GM18870 (cell line): ENCODE results near the gene PDPR.
"Not testable (repeated sequence)": the region's sequence is repeated elsewhere in the genome, so short reads cannot be mapped to it uniquely, and the experiment has no call there.

Experiments
- ATAC-seq: cut with Tn5 transposase; IDR thresholded peaks from one replicate; pipeline ENCODE4 v1.9.1; 2021; ENCODE audit warnings: moderate library complexity; ENCODE audit not compliant: unreplicated experiment

The PDPR gene

DNA sequence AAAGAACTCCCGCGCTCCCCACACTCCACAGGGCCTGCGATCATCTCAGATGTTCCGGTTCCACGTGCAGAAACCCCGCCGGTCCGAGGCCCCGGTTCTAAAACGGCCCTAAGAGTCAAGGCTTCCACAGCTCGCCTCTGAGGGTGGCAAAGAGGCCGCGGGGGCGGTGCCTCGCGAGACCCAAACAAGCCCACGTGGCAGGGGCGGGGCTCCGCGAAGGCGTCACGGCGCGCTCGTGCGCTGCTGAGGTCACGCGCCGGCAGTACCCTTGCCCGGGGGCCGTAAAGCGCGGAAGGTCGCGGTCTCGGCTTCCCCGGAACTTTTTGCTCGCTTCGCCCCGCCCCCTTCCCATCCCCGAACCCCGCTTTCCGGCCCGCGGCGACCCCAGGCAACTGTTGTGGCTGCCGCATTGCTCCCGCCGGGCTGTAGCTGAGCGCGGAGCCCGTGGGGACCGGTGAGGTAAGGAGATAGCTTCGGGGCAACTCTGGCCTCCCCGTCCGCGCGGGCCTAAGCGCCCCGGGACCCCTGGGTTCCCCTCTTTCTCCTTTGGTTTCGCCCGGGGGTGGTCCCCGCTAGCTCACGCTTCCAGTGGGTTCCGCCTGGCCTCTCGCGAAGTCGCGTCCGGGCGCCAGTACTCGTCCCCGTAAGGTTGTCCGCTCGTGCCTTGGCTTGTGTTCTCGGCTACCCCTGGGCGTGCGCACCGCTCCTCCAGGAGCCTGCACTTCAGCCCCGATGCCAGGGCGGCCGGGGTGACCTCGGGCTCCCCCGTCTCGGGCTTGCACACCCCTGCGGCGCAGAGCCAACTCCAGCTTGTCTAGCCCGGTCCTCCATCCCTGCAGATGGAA, at the start of gene PDPR:
TSS of gene PDPR (plus strand) at position 351 of the 845 bp plus-strand sequence. CDS start 6,161 bp downstream, outside the sequence.
- peak; percentile 64 for ATAC-seq

DNA sequence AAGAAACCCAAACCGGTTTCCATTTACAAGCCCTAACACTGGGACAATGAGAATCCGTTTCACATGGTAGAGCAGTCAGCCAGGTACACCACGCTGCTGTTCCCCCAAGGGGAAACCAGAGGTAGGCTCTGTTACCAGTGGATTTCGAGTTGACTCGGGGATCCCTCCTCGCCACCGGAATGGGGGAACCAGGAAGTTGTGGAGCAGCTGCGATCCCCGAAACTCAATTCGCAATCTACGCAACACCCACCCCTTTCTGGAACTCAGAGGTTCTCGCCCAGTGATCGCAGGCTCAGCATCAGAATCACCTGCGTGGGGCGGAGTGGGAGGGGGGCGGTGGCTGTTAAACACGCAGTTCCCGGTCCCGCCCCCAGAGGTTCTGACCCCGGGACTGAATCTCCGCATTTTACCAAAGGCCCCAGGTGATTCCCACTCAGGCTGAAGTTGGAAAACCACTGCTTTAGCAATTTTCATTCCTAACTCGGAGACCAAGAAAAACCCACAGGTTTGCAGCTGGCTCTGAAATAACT, 49.2 kb upstream of the PDPR start:
- ATAC-seq, result not testable (repeated sequence)

DNA sequence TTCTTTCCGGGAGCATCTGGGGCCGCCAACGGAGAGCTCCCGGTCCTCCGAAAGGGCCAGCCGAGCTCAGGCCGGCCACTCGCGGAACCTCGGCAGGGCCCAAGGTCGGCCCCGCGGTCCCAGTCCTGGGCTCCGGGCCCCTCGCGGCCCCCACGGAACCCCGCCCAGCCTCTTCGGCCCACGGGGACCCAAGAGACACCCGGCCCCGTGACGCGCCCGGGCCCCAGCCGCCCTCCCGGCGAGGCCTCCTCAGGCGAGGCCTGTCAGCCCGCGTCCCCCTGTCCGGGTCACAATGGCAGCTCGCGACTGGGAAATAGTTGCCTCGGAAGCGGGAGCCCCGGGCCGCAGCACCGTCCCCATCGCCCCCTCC, 48.8 kb upstream of the PDPR start:
- peak; percentile 7 for ATAC-seq

DNA sequence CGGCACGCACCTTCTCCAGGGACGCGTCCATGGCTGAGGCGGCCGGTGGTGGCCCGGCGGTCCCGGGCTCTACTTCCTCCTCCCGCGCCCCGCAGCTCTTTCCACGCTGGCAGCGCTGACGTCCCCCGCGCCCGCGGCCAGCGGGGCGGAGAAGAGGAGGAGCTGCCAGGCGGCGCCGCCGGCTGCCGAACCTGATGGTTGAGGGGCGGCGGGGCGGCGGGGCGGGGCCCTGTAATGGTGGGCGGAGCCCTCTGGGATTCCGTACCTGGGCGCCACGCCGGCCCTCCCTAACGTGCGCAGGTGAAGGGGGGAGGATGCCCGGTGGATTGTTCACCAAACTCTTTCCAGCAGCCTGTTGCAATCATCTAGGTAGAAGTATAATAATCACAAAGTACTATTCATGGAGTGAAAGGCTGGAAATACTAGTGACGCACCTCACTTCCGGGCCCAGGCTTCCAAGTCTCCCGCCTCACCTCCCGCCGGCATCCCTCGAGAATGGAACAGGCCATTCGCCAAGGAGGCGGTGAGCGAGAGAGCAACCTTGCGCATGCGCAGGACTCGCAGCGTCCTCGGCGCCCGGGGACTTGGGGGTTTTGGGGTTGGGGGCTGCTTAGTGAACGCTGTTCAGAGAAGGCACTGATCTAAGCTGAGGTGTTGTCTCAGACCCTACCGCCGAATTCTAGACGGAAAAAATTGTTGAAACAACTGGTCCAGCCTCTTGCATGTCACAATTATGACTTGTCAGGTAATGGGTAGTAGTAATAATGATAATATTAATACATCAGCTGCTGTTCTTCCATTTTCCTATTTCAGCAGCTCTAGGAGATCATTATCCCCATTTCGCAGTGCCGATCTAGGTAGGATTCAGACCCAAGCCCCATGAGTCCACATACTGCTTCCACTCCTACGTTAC, 48.1 kb upstream of the PDPR start:
- peak; percentile 87 for ATAC-seq

DNA sequence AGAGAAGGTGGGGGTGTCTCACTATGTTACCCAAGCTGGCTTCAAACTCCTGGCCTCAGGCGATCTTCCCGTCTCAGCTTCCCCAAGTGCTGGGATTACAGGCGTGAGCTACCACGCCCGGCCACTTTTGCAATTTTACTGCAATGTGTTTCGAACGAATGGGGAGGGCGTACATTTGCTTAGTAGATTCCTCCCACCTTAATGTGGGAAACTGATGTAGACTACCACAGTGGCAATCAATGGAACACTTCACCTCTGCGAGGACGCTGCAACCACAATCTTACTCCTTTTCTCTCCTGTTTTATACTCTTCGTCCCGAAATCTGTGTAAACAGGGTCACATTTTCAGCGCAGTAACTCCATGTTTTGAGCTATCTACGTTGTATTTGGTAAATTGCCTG, 47.4 kb upstream of the PDPR start:
- not testable (repeated sequence) for ATAC-seq

DNA sequence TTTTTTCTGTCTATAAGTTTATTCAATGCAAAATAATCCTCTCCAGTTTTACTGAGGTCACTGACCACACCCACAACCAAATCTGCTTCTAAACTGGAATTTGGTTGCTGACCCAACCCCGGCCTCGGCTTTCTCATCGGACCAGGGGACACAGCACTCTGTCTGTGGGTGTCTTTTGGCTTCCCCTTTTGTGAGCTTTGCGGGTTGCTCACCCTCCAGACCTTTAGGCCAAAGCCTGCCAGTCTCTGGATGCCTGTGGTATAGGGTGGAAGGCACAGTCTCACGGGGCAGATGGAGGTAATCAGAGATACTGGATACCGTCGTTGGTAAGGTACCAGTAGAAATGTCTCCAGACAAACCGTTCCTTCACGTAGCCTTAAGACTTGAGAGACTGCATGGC, 35.1 kb upstream of the PDPR start:
- not testable (repeated sequence) for ATAC-seq

DNA sequence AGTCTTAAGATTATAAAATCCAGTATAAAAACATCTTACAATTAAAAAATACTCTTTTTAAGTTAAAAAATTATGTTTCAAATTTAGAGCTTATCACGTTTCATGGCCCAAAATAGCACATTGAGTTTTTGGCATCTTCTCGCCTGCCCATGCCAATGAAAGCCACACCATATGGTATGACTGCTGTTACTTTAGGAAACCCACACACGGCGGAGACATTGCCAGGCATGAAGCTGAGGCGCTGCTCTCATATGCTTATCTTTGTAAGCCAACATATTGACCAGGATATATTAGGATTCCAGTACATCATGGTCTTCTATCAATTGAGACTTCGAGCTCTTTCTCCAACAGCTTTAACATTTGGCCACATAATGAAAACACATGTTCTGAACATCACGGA, 32.9 kb upstream of the PDPR start:
- ATAC-seq, result not testable (repeated sequence)

DNA sequence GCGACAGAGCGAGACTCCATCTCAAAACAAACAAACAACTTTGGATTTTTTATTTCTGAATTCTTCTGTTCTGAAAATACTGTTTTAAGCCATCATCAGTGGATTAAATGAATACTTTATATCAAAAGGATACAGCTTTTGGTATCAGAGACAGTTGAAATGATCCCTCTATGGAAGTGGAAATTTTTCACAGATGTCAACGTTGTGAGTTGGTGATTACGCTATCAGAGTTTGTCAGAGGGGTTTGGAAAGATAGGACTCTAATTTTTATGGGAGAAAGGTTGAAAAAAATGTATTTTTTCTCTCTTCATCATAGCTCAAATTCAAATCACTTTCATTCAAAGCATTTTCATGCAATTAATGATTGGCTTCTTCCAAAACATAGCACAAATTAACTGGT, 30.2 kb upstream of the PDPR start:
- not testable (repeated sequence) for ATAC-seq

DNA sequence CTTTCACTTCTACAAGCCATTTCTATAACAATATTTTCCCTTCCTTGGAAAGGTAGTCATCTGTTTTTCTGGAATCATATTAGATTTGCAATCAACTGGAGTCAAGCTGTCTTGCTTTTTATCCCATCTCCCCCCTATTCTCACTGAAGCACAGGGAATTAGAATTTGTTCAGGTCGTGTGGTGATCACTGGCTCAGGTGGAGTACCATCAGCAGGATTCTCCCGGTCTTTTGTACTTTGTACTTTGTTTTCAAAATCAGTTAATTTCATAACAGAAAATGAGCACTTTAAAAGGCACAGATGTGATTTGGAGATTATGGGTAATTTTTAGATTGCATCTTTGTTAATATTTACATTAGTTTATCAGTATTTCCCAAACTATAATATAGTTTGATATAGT, 26.0 kb upstream of the PDPR start:
- ATAC-seq, result not testable (repeated sequence)

DNA sequence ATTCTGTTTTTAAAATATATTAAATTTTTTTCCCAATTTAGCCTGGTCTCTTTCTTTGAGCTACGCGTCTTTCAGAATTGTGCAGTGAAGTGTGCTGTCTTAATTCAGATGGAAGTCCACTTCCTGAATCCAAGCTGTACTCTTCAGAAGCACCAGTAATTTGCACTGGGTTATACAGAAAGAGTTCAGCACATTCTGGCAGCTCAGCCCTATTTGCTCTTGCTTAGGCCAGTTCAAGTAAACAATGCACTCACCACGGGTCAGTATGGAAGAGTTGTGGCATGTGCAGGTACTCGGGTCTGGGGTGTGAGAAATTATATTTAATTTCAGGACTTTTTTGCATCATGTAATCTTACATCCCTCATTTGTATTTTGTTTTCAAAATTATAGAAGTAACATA, 25.3 kb upstream of the PDPR start:
- not testable (repeated sequence) for ATAC-seq

DNA sequence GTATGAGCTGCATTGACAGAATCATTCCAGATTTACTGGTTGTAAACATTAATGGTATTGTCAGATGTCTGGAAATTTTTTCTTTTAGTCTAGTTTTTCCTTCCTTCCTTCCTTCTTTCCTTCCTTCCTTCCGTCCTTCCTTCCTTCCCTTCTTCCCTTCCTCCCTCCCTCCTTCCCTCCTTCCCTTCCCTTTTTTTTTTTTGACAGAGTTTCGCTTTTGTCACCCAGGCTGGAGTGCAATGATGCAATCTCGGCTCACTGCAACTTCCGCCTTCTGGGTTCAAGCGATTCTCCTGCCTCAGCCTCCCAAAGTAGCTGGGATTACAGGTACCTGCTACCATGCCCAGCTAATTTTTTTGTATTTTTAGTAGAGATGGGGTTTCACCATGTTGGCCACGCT, 24.8 kb upstream of the PDPR start:
- not testable (repeated sequence) for ATAC-seq

DNA sequence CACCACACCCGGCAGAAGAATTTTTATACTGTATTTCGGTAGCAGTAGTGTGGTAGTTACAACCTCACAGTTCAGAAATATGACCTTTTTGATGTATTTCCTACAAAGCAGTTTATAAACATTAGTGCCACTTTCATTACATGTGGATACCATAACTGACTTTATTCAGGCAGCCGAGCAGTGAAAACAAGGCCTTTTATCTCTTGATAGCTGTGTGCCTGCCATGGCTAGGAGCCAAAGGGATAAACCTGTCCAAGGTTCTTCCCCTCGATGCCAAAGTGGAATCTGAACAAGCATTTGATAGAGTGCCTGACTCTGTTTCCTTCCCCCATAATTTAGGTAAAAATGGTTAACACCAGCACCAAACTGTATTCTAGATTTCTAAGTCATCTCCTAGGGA, 23.0 kb upstream of the PDPR start:
- not testable (repeated sequence) for ATAC-seq

DNA sequence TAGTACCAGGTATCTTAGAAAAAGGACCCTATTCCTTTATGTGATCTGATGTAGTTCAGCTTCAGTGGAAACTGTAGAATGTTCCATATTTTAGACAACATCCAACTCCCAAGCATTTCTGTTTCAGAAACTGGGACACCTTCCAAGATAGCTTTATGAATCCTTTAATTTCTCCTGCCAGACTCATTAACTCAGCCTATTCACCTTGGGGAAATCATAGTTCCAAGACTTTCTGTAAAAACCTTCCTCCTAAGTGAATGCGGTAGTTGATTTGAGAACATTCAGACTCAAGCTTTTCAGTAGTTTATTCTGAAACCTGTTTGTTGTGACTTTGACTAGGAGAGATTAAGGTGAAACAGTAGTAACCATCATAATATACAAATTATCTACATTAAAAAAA, 20.0 kb upstream of the PDPR start:
- ATAC-seq, result not testable (repeated sequence)

DNA sequence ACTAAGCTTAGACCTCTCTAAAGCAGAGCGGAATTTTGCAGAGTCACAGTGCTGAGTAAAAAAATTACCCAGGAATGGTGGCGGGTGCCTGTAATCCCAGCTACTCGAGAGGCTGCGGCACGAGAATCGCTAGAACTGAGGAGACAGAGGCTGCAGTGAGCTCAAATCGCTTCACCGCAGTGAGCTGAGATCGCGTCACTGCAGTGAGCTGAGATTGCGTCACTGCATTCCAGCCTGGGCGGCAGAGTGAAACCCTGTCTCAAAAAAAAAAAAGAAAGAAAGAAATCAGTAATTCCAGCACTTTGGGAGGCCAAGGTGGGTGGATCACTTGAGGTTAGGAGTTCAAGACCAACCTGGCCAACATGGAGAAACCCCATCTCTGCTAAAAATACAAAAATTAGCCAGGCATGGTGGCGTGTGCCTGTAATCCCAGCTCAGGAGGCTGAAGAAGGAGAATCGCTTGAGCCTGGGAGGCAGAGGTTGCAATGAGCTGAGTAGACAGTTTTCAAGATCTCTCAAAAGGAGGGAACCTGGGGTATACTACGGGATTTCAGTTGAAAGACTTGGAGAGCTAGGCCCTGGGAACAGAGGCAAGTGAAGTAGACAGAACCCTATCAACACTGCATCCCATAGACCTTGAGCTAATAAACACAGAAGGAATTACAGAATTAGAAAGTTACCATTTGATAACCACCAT, 4.4 kb upstream of the PDPR start:
- ATAC-seq, result not testable (repeated sequence)

DNA sequence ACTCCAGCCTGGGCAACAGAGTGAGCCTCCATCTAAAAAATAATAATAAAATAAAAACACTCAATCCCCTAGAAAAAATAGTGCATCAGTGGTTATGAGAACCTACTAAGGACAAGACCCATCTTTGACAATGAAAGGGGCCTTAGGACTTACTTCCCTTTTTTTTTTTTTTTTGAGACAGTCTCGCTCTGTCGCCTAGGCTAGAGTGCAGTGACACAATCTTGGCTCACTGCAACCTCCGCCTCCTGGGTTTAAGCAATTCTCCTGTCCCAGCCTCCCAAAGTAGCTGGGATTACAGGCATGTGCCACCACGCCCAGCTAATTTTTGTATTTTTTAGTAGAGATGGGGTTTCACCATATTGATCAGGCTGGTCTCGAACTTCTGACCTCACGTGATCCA, 2.0 kb upstream of the PDPR start:
- not testable (repeated sequence) for ATAC-seq

DNA sequence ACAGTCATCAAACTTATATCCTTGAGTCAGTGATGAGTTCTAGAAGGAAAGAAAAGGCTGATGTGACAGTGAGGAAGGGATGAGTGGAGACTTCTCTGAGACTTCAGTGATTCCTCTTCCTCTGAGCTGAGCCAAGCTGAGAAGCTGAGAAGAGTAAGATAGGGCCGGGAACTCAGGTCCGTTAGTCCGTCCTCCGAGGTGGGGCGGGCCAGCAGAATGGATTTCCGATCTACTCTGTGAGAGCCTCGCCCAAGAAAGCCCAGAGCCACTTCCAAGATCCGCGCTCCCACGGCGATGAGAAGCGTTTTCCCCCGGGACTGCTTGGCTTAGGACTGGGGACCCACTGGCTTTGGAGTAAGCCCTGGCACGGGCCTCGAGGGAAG, 542 bp upstream of the PDPR start:
- ATAC-seq, result peak; percentile 19

DNA sequence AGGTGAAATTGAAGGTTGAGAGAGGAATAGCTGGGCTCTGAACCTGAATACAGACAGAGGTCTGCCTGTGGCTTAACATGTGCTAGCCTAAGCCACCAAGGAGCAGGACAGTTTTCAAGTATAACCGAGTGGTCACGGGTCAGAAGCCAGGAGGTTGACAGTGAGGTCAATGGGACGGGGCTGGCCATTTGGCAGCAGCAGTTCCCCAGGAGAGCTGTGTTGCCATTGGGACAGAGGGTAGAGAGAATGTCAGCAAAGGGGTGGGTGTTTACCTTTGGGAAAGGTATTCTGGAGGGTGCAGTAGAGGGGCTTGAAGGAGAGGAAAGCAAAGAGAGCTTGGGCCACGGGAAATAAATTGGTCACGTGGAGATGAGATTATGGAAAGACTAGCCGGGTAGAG, 4.2 kb downstream of the PDPR start:
- ATAC-seq, result not testable (repeated sequence)

DNA sequence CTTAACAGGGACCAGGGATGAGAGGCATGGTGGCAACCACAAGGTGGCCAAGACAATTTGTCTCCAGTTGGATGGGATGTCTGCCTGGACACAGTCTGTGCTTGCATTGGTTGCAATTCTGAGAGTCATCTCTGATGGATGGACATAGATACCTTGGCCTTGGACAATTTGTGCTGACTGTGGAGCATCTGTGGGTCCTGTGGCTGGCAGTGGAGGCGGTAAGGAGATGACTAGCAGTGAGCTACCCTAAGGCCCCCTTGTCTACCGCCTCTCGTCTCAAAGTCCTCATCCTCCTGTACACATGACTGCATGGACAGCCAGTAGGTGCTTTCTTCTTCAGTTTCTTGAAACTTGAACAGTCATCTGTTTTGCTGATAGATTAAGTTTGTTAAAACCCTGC, 4.6 kb downstream of the PDPR start:
- not testable (repeated sequence) for ATAC-seq

DNA sequence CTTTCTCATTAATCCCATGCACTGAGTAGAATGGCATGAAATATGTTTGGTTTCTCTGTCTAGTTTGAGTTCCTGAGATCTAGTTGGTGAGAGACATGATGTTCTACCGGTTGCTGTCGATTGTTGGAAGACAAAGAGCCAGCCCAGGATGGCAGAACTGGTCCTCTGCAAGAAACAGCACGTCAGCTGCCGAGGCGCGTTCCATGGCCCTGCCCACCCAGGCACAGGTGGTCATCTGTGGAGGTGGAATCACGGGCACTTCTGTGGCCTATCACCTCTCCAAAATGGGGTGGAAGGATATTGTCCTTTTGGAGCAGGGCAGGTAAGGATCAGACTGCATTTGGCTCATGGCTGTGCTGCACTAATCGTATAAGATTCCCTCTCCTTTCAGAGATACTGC, 6.3 kb downstream of the PDPR start:
- ATAC-seq, result not testable (repeated sequence)

DNA sequence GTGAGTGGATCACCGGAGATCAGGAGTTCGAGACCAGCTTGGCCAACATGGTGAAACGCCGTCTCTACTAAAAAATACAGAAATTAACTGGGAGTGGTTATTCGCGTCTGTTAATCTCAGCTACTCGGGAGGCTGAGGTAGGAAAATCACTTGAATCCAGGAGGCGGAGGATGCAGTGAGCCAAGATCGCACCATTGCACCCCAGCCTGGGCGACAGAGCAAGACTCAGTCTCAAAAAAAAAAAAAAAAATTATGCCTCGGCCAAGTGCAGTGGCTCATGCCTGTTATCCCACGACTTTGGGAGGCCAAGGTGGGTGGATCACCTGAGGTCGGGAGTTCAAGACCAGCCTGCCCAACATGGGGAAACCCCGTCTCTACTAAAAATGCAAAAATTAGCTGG, 9.7 kb downstream of the PDPR start:
- ATAC-seq, result not testable (repeated sequence)

DNA sequence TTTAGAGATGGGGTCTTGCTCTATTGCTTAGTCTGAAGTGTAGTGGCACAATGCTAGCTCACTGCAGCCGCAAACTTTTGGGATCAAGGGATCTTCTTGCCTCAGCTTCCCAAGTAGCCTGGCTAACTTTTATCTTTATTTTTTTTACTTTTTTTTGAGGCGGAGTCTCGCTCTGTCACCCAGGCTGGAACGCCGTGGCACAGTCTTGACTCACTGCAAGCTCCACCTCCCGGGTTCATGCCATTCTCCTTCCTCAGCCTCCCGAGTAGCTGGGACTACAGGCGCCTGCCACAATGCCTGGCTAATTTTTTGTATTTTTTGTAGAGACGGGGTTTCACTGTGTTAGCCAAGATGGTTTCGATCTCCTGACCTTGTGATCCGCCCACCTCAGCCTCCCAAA, 12.1 kb downstream of the PDPR start:
- not testable (repeated sequence) for ATAC-seq
